ENCODE results near the gene FKBP7.

Gene FKBP7

GRCh38 chr2:178506949-178507348, 28.5 kb upstream of the FKBP7 start:
- Mint-ChIP-seq H3K27ac (no peak overlapping the region), H3K36me3 (ENCODE audit: low read depth) (peaks cover 19% of the 10 kb centered on the region), H3K27me3 (ENCODE audit: low read depth) (no peaks in the 10 kb centered on the region), H3K9me3 (no peaks in the 10 kb centered on the region), H3K4me3 (no peak overlapping the region), H3K4me1 (ENCODE audit: low read depth) (peaks cover 19% of the 10 kb centered on the region)

GRCh38 chr2:178506524-178506923, 28.1 kb upstream of the FKBP7 start:
- Mint-ChIP-seq H3K36me3 (ENCODE audit: low read depth) (peaks cover 20% of the 10 kb centered on the region), H3K9me3 (no peaks in the 10 kb centered on the region), H3K27ac (no peak overlapping the region), H3K4me3 (no peak overlapping the region), H3K4me1 (ENCODE audit: low read depth) (peaks cover 19% of the 10 kb centered on the region), H3K27me3 (ENCODE audit: low read depth) (no peaks in the 10 kb centered on the region)

- H3K27ac Mint-ChIP-seq: no peak overlapping the region
- H3K4me3 Mint-ChIP-seq: no peak overlapping the region
- H3K27me3 Mint-ChIP-seq (ENCODE audit: low read depth): no peaks in the 10 kb centered on the region
Measured at GRCh38 chr2:178506101-178506500, 27.7 kb upstream of the FKBP7 start.

GRCh38 chr2:178502751-178503150, 24.4 kb upstream of the FKBP7 start:
- H3K9me3 Mint-ChIP-seq: no peaks in the 10 kb centered on the region
- no peaks in the 10 kb centered on the region for H3K27me3 Mint-ChIP-seq (ENCODE audit: low read depth)
- H3K4me1 Mint-ChIP-seq (ENCODE audit: low read depth): peaks cover 11% of the 10 kb centered on the region
- H3K27ac Mint-ChIP-seq: no peak overlapping the region
- H3K4me3 Mint-ChIP-seq: no peak overlapping the region
- H3K36me3 Mint-ChIP-seq (ENCODE audit: low read depth): peaks cover 30% of the 10 kb centered on the region

More at GRCh38 chr2:178506101-178506500, 27.7 kb upstream of the FKBP7 start:
- Mint-ChIP-seq H3K9me3 (no peaks in the 10 kb centered on the region), H3K36me3 (ENCODE audit: low read depth) (peaks cover 21% of the 10 kb centered on the region), H3K4me1 (ENCODE audit: low read depth) (peaks cover 19% of the 10 kb centered on the region)

- no peaks in the 10 kb centered on the region for H3K9me3 Mint-ChIP-seq
- no peak overlapping the region for H3K27ac Mint-ChIP-seq
- H3K4me1 Mint-ChIP-seq (ENCODE audit: low read depth): peaks cover 3% of the 10 kb centered on the region
- peaks cover 47% of the 10 kb centered on the region for H3K36me3 Mint-ChIP-seq (ENCODE audit: low read depth)
- no peak overlapping the region for H3K4me3 Mint-ChIP-seq
- no peaks in the 10 kb centered on the region for H3K27me3 Mint-ChIP-seq (ENCODE audit: low read depth)
Measured at GRCh38 chr2:178499640-178500039, 21.2 kb upstream of the FKBP7 start.

- Mint-ChIP-seq H3K27me3 (ENCODE audit: low read depth) (no peaks in the 10 kb centered on the region), H3K4me3 (no peak overlapping the region), H3K27ac (no peak overlapping the region), H3K36me3 (ENCODE audit: low read depth) (peaks cover 53% of the 10 kb centered on the region), H3K4me1 (ENCODE audit: low read depth) (peaks cover 3% of the 10 kb centered on the region), H3K9me3 (no peaks in the 10 kb centered on the region)
Measured at GRCh38 chr2:178498137-178498536, 19.7 kb upstream of the FKBP7 start.

- no peak overlapping the region for H3K4me3 Mint-ChIP-seq
- peaks cover 49% of the 10 kb centered on the region for H3K36me3 Mint-ChIP-seq (ENCODE audit: low read depth)
- H3K9me3 Mint-ChIP-seq: no peaks in the 10 kb centered on the region
- H3K27me3 Mint-ChIP-seq (ENCODE audit: low read depth): no peaks in the 10 kb centered on the region
- H3K4me1 Mint-ChIP-seq (ENCODE audit: low read depth): peaks cover 3% of the 10 kb centered on the region
- H3K27ac Mint-ChIP-seq: no peak overlapping the region
Measured at GRCh38 chr2:178496049-178496448, 17.6 kb upstream of the FKBP7 start.

GRCh38 chr2:178491612-178492011, 13.2 kb upstream of the FKBP7 start:
- Mint-ChIP-seq H3K9me3 (no peaks in the 10 kb centered on the region), H3K27ac (no peak overlapping the region), H3K36me3 (ENCODE audit: low read depth) (peaks cover 53% of the 10 kb centered on the region), H3K27me3 (ENCODE audit: low read depth) (no peaks in the 10 kb centered on the region), H3K4me1 (ENCODE audit: low read depth) (peaks cover 11% of the 10 kb centered on the region), H3K4me3 (no peak overlapping the region)

- Mint-ChIP-seq H3K4me3 (no peak overlapping the region), H3K9me3 (no peaks in the 10 kb centered on the region)
Measured at GRCh38 chr2:178485356-178485755, 7.0 kb upstream of the FKBP7 start.

GRCh38 chr2:178484245-178485041, 6.0 kb upstream of the FKBP7 start:
- H3K27ac Mint-ChIP-seq: no peak overlapping the region
- no peaks in the 10 kb centered on the region for H3K9me3 Mint-ChIP-seq
- H3K36me3 Mint-ChIP-seq (ENCODE audit: low read depth): peaks cover 23% of the 10 kb centered on the region
- no peak overlapping the region for H3K4me3 Mint-ChIP-seq
- no peaks in the 10 kb centered on the region for H3K27me3 Mint-ChIP-seq (ENCODE audit: low read depth)
- H3K4me1 Mint-ChIP-seq (ENCODE audit: low read depth): peaks cover 43% of the 10 kb centered on the region

More at GRCh38 chr2:178485356-178485755, 7.0 kb upstream of the FKBP7 start:
- no peaks in the 10 kb centered on the region for H3K27me3 Mint-ChIP-seq (ENCODE audit: low read depth)
- H3K4me1 Mint-ChIP-seq (ENCODE audit: low read depth): peaks cover 42% of the 10 kb centered on the region
- no peak overlapping the region for H3K27ac Mint-ChIP-seq
- H3K36me3 Mint-ChIP-seq (ENCODE audit: low read depth): peaks cover 29% of the 10 kb centered on the region

- Mint-ChIP-seq H3K36me3 (ENCODE audit: low read depth) (peaks cover 18% of the 10 kb centered on the region), H3K27ac (no peak overlapping the region), H3K9me3 (no peaks in the 10 kb centered on the region), H3K4me1 (ENCODE audit: low read depth) (peaks cover 54% of the 10 kb centered on the region), H3K4me3 (no peak overlapping the region), H3K27me3 (ENCODE audit: low read depth) (no peaks in the 10 kb centered on the region)
Measured at GRCh38 chr2:178482437-178482836, 4.0 kb upstream of the FKBP7 start.

GRCh38 chr2:178480227-178481181, 2.1 kb upstream of the FKBP7 start, which contains the start of gene PLEKHA3:
Gene PLEKHA3 (plus strand): TSS chr2:178480457. CDS start chr2:178480870, 413 bp downstream.
- H3K27me3 Mint-ChIP-seq (ENCODE audit: low read depth): no peaks in the 10 kb centered on the region
- peak within 1 kb of the TSS; percentile 97 for H3K4me3 Mint-ChIP-seq
- H3K4me1 Mint-ChIP-seq (ENCODE audit: low read depth): peaks cover 49% of the 10 kb centered on the region
- peaks cover 7% of the 10 kb centered on the region for H3K36me3 Mint-ChIP-seq (ENCODE audit: low read depth)
- H3K27ac Mint-ChIP-seq: peak within 1 kb of the TSS; percentile 99
- H3K9me3 Mint-ChIP-seq: no peaks in the 10 kb centered on the region

- no peaks in the 10 kb centered on the region for H3K27me3 Mint-ChIP-seq (ENCODE audit: low read depth)
- H3K9me3 Mint-ChIP-seq: no peaks in the 10 kb centered on the region
- peaks cover 45% of the 10 kb centered on the region for H3K4me1 Mint-ChIP-seq (ENCODE audit: low read depth)
- peak overlapping the region; percentile 97 for H3K4me3 Mint-ChIP-seq
- H3K27ac Mint-ChIP-seq: peak overlapping the region; percentile 99
- peaks cover 5% of the 10 kb centered on the region for H3K36me3 Mint-ChIP-seq (ENCODE audit: low read depth)
Measured at GRCh38 chr2:178479758-178480226, 1.4 kb upstream of the FKBP7 start.

GRCh38 chr2:178479275-178479616, 846 bp upstream of the FKBP7 start:
- Mint-ChIP-seq H3K27me3 (ENCODE audit: low read depth) (no peaks in the 10 kb centered on the region), H3K4me1 (ENCODE audit: low read depth) (peaks cover 41% of the 10 kb centered on the region), H3K4me3 (peak overlapping the region; percentile 97), H3K9me3 (no peaks in the 10 kb centered on the region), H3K36me3 (ENCODE audit: low read depth) (peaks cover 5% of the 10 kb centered on the region), H3K27ac (peak overlapping the region; percentile 99)
